Astrocyte (in vitro differentiated cells and primary cell): ENCODE data around the gene GGTLC2.
"Not testable (repeated sequence)": the region's sequence is repeated elsewhere in the genome, so short reads cannot be mapped to it uniquely, and the experiment has no call there.

Experiments
- EZH2 ChIP-seq: IDR thresholded peaks from 2 replicates; pipeline ENCODE4 v1.6.1; 2012; ENCODE audit warnings: mild to moderate bottlenecking, low read length, inconsistent platforms; ENCODE audit not compliant: insufficient read depth
- TF ChIP-seq, protein P1 (sequence below): IDR thresholded peaks from 2 replicates; pipeline ENCODE4 v1.5.1; 2011; ENCODE audit warnings: low read depth, mild to moderate bottlenecking, inconsistent platforms, low read length, moderate library complexity; ENCODE audit not compliant: insufficient read depth

DNA sequence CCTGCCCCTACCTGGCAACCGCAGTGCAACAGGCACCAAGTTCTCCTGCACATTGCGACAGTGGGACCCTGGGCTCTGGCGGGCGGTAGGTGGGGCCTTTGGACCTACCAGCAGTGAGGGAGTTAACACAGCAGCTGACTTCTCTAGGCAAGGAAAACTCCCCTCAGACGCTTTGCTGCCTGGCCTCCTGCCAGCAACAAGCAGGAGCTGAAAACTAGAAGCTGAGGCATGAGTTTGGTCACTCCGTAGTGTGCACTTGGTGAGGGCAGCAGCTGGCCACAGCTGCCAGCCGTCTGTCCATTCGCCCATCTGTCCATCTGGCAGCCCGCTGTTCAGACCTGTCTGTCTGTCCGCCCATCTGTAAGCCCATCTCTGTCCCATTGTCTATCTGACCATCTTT, 7.2 kb downstream of the GGTLC2 start:
- not testable (repeated sequence) for TF ChIP-seq EZH2
- TF ChIP-seq, protein P1, sequence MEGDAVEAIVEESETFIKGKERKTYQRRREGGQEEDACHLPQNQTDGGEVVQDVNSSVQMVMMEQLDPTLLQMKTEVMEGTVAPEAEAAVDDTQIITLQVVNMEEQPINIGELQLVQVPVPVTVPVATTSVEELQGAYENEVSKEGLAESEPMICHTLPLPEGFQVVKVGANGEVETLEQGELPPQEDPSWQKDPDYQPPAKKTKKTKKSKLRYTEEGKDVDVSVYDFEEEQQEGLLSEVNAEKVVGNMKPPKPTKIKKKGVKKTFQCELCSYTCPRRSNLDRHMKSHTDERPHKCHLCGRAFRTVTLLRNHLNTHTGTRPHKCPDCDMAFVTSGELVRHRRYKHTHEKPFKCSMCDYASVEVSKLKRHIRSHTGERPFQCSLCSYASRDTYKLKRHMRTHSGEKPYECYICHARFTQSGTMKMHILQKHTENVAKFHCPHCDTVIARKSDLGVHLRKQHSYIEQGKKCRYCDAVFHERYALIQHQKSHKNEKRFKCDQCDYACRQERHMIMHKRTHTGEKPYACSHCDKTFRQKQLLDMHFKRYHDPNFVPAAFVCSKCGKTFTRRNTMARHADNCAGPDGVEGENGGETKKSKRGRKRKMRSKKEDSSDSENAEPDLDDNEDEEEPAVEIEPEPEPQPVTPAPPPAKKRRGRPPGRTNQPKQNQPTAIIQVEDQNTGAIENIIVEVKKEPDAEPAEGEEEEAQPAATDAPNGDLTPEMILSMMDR: not testable (repeated sequence)
